CD8-positive, alpha-beta memory T cell (primary cell): ENCODE results near the gene ZNRD2. TPM values are rescaled to one million over a fixed set of nuclear protein-coding genes. Genes with fewer than 3 reads are reported as not detected.
A peak's percentile ranks its signal among the peaks of the same experiment; 100 is the strongest.

Experiments
- CTCF ChIA-PET: fragments of 350-600 bp; sonication (Branson Sonifier 250); formaldehyde crosslinking; loops from one replicate; lab custom pipeline; 2021; ENCODE audit warnings: antibody characterized with exemption; lab: Charles Lee
- POLR2A ChIA-PET: fragments of 350-600 bp; sonication (Branson Sonifier 250); formaldehyde crosslinking; loops from one replicate; lab custom pipeline; 2021; ENCODE audit warnings: antibody characterized with exemption; lab: Charles Lee
- DNase-seq, 5 donors: peaks; one replicate each; pipeline versions ENCODE4 v3.0.0 to v3.0.0-alpha.2; 2020 to 2022; ENCODE audit warnings: mixed read lengths in 1 of 5
- H3K27ac ChIP-seq: one replicate; pipeline ENCODE4 v1.7.0; 2013; ENCODE audit warnings: low read depth, mild to moderate bottlenecking, low read length, moderate library complexity
- H3K27me3 ChIP-seq: 2 replicates; pipeline ENCODE4 v1.7.0; 2013; ENCODE audit warnings: low read length, mild to moderate bottlenecking; ENCODE audit not compliant: insufficient read depth, poor library complexity, severe bottlenecking
- H3K36me3 ChIP-seq: 2 replicates; pipeline ENCODE4 v1.7.0; 2013; ENCODE audit warnings: mild to moderate bottlenecking, low read length, moderate library complexity; ENCODE audit not compliant: insufficient read depth
- H3K4me1 ChIP-seq: 2 replicates; pipeline ENCODE4 v1.7.0; 2013; ENCODE audit warnings: mild to moderate bottlenecking, low read length, moderate library complexity; ENCODE audit not compliant: insufficient read depth
- H3K4me3 ChIP-seq: 2 replicates; pipeline ENCODE4 v1.7.0; 2013; ENCODE audit warnings: mild to moderate bottlenecking, low read length
- H3K9me3 ChIP-seq: 2 replicates; pipeline ENCODE4 v1.7.0; 2013; ENCODE audit warnings: mild to moderate bottlenecking, low read length
- H3K27ac Mint-ChIP-seq, 8 donors: one replicate each; pipeline ENCODE4 v1.8.0; 2020 to 2021; ENCODE audit warnings: mixed read lengths in 8 of 8, mild to moderate bottlenecking in 6 of 8, inconsistent platforms in 3 of 8, moderate library complexity in 3 of 8
- H3K27me3 Mint-ChIP-seq, 2 donors: one replicate each; pipeline ENCODE4 v1.8.0; 2020 to 2021; ENCODE audit warnings: mixed read lengths in 2 of 2, mild to moderate bottlenecking in 1 of 2, moderate library complexity in 1 of 2
- H3K36me3 Mint-ChIP-seq, 3 donors: one replicate each; pipeline ENCODE4 v1.8.0; 2020 to 2021; ENCODE audit warnings: mixed read lengths in 3 of 3, inconsistent platforms in 1 of 3, mild to moderate bottlenecking in 1 of 3
- H3K4me1 Mint-ChIP-seq, 3 donors: one replicate each; pipeline ENCODE4 v1.8.0; 2020 to 2021; ENCODE audit warnings: mixed read lengths in 3 of 3, inconsistent platforms in 1 of 3, mild to moderate bottlenecking in 1 of 3
- H3K4me3 Mint-ChIP-seq, 7 donors: one replicate each; pipeline ENCODE4 v1.8.0; 2020 to 2021; ENCODE audit warnings: mixed read lengths in 7 of 7, mild to moderate bottlenecking in 6 of 7, moderate library complexity in 4 of 7, inconsistent platforms in 2 of 7
- H3K9me3 Mint-ChIP-seq, 5 donors: one replicate each; pipeline ENCODE4 v1.8.0; 2020 to 2022; ENCODE audit warnings: mixed read lengths in 5 of 5, mild to moderate bottlenecking in 3 of 5, moderate library complexity in 2 of 5, inconsistent platforms in 1 of 5
- polyA plus RNA-seq: library from polyadenylated mRNA; unstranded; fragments of 300-500 nt; fragmentation: Illumina TruSeq; gene quantifications from one replicate; pipeline ENCODE4 v1.2.3, GENCODE V29; 2021
- total RNA-seq, 2 experiments: library from RNA; stranded (reverse); gene quantifications; one replicate each; pipeline ENCODE4 v1.2.3, GENCODE V29; 2021

The ZNRD2 gene
- total and polyA plus RNA-seq, 3 experiments from 2014 or later: 69.6 to 81.4 (median 77.9) TPM

DNA sequence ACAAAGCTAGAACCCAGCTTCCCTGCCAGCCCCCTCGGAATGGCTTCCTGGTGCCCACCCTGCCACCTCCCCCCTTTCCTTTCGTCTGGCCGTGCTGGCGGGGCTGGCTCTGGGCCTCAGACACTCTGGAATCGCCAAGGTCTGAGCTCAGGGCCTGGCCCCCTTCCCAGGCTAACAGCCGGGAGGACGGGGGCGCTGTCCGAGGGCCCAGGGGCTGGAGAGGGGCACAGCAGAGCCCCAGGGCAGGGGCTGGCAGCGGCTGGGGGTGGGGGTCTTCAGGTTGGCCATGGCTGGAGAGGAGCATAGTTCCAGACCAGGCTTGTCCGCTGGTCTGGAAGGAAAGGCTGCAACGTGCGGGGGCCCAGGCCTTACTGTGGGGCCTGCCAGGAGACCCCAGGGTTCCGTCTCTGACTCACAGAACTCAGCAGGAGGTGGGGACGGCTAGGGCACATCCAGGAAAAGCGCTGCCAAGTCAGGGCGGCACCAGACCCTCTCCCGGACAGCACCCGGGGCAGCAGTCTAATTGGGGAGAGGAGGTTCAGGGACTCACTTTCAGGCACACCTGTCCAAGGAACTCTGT is 11.3 kb upstream of the ZNRD2 start:
- Histone ChIP-seq H3K4me1 (peaks cover 60% of the 10 kb centered on the region), H3K27me3 (no peaks in the 10 kb centered on the region), H3K9me3 (no peaks in the 10 kb centered on the region), H3K4me3 (peak overlapping the region; percentile 47), H3K27ac (peak overlapping the region; percentile 54), H3K36me3 (no peaks in the 10 kb centered on the region)
- Mint-ChIP-seq H3K36me3 (peaks cover 0 to 1% (median 0%) of the 10 kb centered on the region in 3 donors), H3K4me3 (peak overlapping the region; percentile 55 to 89 (median 61)), H3K9me3 (no peaks in the 10 kb centered on the region), H3K4me1 (peaks cover 37 to 65% (median 43%) of the 10 kb centered on the region in 3 donors), H3K27me3 (peaks cover 0 to 3% of the 10 kb centered on the region in 2 donors), H3K27ac (peak overlapping the region in 6 of 8 donors; percentile 19 to 95 (median 78))
- CTCF ChIA-PET: interaction anchor here (0.8 to 4.6 kb wide), 5 partner anchors 12 to 35 kb away, joined by 3 to 36 read pairs (median 4); partner anchors contain the start of gene ZNRD2
- no peak for DNase-seq
- POLR2A ChIA-PET: interaction anchor here (0.6 to 1.2 kb wide), 4 partner anchors 11 to 15 kb away, joined by 3 to 4 read pairs (median 3); partner anchors contain the start of genes FAM89B and ZNRD2

DNA sequence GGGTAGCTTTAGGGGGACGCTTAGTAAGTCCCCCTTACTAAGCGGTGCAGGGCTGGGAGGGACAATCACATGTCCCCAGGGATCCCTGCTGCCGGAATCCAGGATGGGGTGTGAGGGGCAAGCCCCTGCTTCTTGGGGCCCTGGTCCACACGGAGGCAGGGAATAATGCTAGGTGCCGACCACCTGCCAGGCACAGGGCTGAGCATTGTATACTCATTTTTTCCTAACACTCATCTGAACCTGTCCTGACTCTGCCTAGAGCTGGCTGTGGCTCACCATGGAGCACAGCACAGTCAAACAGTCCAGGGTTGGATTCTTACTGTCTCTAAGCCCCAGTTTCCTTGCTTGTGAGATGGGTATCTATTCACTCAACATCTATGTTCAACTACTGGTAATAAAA is 10.7 kb upstream of the ZNRD2 start:
- DNase-seq: no peak
- CTCF ChIA-PET: interaction anchor here (0.8 to 4.6 kb wide), 6 partner anchors 8 to 34 kb away, joined by 3 to 36 read pairs (median 4); partner anchors contain the start of gene ZNRD2
- POLR2A ChIA-PET: interaction anchor here (0.5 to 1.2 kb wide), 4 partner anchors 11 to 20 kb away, joined by 3 to 4 read pairs (median 3); partner anchors contain the start of genes FAM89B and ZNRD2
- Mint-ChIP-seq H3K4me1 (peaks cover 32 to 60% (median 39%) of the 10 kb centered on the region in 3 donors), H3K4me3 (peak overlapping the region; percentile 33 to 74 (median 60)), H3K9me3 (no peaks in the 10 kb centered on the region), H3K27me3 (peaks cover 0 to 3% of the 10 kb centered on the region in 2 donors), H3K36me3 (no peaks in the 10 kb centered on the region), H3K27ac (peak overlapping the region in 6 of 8 donors; percentile 19 to 95 (median 74))
- no peak overlapping the region for H3K4me3 ChIP-seq
- H3K36me3 ChIP-seq: no peaks in the 10 kb centered on the region
- H3K27me3 ChIP-seq: no peaks in the 10 kb centered on the region
- H3K27ac ChIP-seq: no peak overlapping the region
- no peaks in the 10 kb centered on the region for H3K9me3 ChIP-seq
- H3K4me1 ChIP-seq: peaks cover 58% of the 10 kb centered on the region

DNA sequence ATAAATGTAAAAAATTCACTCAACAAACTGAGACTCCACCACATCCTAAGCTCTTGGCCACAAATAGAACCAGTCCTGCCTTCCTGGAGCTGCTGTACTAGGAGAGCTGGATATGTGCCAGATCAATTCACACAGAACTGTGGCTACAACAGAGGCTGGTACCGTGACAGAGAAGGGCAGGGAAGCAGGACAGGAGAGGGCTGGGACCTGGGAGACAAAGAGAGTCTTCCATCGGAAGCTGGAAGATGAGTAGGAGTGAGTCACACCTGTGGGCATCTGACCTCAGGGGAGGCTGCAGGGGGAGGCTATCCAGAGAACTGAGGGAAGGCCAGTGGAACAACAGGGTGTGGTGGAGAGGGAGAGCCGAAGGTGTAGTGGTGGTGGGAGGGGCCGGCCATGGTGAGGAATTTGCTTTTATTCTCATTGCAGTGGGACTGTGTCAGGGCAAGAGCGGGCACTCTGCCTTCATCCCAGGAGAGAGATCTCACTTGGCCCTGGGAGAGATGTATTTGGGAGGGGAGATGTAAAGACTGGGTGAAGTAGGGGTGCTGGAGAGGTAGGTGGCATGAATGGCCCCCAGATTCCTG is 10.2 kb upstream of the ZNRD2 start:
- peak overlapping the region in 4 of 7 donors; percentile 39 to 75 (median 54) for H3K4me3 Mint-ChIP-seq
- Histone ChIP-seq H3K9me3 (no peaks in the 10 kb centered on the region), H3K27ac (no peak overlapping the region), H3K36me3 (no peaks in the 10 kb centered on the region), H3K4me3 (no peak overlapping the region), H3K4me1 (peaks cover 58% of the 10 kb centered on the region), H3K27me3 (no peaks in the 10 kb centered on the region)
- no peaks in the 10 kb centered on the region for H3K36me3 Mint-ChIP-seq
- DNase-seq: no peak
- H3K27me3 Mint-ChIP-seq: peaks cover 0 to 3% of the 10 kb centered on the region in 2 donors
- peaks cover 31 to 59% (median 37%) of the 10 kb centered on the region in 3 donors for H3K4me1 Mint-ChIP-seq
- ChIA-PET CTCF (interaction anchor here (0.9 to 4.6 kb wide), 5 partner anchors 8 to 34 kb away, joined by 3 to 36 read pairs (median 4); partner anchors contain the start of gene ZNRD2), POLR2A (interaction anchor here (0.5 to 1.2 kb wide), 3 partner anchors 10 to 19 kb away, joined by 3 to 4 read pairs (median 3); partner anchors contain the start of gene ZNRD2)
- peak overlapping the region in 6 of 8 donors; percentile 42 to 82 (median 70) for H3K27ac Mint-ChIP-seq
- H3K9me3 Mint-ChIP-seq: no peaks in the 10 kb centered on the region

DNA sequence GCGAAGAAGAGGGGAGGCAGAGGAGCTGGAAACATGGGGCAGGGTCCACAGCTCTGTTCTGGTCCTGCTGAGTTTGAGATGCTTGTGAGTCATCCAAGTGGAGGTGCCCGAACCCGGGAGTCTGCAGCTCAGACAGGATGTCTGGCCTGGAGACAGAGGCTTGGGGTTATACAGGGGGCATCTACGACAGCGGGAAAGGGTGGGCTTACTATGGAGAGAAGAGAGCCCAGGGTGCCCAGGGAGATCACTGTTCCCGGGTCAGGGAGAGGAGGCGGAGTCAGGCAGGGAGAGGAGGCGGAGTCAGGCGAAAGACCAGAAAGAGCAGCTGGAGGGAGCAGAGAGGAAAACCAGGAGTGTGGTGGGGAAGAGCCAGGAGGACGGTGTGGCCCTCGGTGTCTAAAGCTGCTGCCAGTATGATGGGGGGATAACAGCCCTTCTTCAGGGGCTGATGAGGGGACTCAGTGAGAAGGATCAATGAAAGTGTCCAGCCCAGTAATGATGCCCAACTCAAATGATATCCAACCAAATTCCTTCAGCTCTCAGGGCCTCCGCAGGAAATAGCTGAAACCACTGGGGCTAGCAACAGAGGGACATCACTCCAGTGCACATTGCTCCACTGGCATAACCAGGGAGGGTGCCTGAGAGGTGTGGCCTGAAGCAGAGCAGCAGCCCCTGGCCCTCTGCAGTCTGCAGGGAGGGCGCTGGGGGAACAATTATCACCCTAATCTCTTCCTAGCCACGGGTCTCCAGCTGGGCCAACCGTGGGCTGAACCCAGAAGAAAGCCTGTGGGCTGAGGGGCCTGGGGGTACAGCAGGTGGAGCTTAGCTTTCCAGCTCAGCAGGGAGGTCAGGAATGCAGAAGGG is 9.5 kb upstream of the ZNRD2 start:
- peaks cover 33 to 59% (median 39%) of the 10 kb centered on the region in 3 donors for H3K4me1 Mint-ChIP-seq
- POLR2A ChIA-PET: interaction anchor here (0.7 to 1.2 kb wide), 3 partner anchors 9 to 1843 kb away, joined by 3 to 4 read pairs (median 3); partner anchors contain the start of gene ZNRD2

DNA sequence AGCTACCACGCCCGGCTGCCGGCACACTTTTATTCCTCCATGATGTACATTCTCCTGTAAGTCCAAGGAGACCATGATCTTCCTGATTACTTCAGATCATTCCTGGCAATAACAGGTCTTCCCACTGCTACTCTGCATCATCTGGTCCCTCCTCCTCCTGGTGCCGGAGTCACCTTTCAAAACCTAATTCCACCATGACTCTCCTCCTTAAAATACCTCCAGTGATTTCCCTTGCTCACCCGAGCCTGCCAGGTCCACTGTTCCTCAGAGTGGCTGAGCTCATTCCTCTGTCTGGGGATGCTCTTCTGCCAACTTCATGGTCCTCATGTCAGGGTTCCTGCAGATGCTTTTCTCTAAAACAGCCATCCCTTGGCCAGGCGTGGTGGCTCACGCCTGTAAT is 8.3 kb upstream of the ZNRD2 start:
- ChIA-PET CTCF (interaction anchor here (0.7 to 4.6 kb wide), 4 partner anchors 10 to 216 kb away, joined by 3 to 36 read pairs (median 8); no protein-coding TSS in a partner anchor), POLR2A (interaction anchor here (0.6 to 1.1 kb wide), 3 partner anchors 8 to 293 kb away, joined by 3 to 6 read pairs (median 3); partner anchors contain the start of gene ZNRD2)
- no peaks in the 10 kb centered on the region for H3K36me3 ChIP-seq
- H3K4me3 ChIP-seq: no peak overlapping the region
- no peak for DNase-seq
- H3K27ac ChIP-seq: no peak overlapping the region
- H3K4me3 Mint-ChIP-seq: peak overlapping the region in 2 of 7 donors; percentile 23 to 73
- peak overlapping the region in 5 of 8 donors; percentile 24 to 80 (median 32) for H3K27ac Mint-ChIP-seq
- H3K9me3 ChIP-seq: no peaks in the 10 kb centered on the region
- H3K27me3 Mint-ChIP-seq: peaks cover 0 to 3% of the 10 kb centered on the region in 2 donors
- H3K36me3 Mint-ChIP-seq: peaks cover 0 to 1% (median 0%) of the 10 kb centered on the region in 3 donors
- H3K4me1 Mint-ChIP-seq: peaks cover 33 to 60% (median 43%) of the 10 kb centered on the region in 3 donors
- peaks cover 61% of the 10 kb centered on the region for H3K4me1 ChIP-seq
- no peaks in the 10 kb centered on the region for H3K27me3 ChIP-seq
- H3K9me3 Mint-ChIP-seq: no peaks in the 10 kb centered on the region

More for the DNA sequence above, 9.5 kb upstream of the ZNRD2 start:
- Histone ChIP-seq H3K9me3 (no peaks in the 10 kb centered on the region), H3K27me3 (no peaks in the 10 kb centered on the region), H3K4me3 (no peak overlapping the region), H3K36me3 (no peaks in the 10 kb centered on the region), H3K27ac (no peak overlapping the region), H3K4me1 (peaks cover 58% of the 10 kb centered on the region)
- Mint-ChIP-seq H3K9me3 (no peaks in the 10 kb centered on the region), H3K27ac (peak overlapping the region in 6 of 8 donors; percentile 36 to 87 (median 70)), H3K36me3 (no peaks in the 10 kb centered on the region), H3K4me3 (peak overlapping the region in 4 of 7 donors; percentile 16 to 75 (median 30)), H3K27me3 (peaks cover 0 to 3% of the 10 kb centered on the region in 2 donors)
- DNase-seq: no peak
- CTCF ChIA-PET: interaction anchor here (0.9 to 4.6 kb wide), 4 partner anchors 9 to 31 kb away, joined by 4 to 36 read pairs (median 8); partner anchors contain the start of gene ZNRD2

DNA sequence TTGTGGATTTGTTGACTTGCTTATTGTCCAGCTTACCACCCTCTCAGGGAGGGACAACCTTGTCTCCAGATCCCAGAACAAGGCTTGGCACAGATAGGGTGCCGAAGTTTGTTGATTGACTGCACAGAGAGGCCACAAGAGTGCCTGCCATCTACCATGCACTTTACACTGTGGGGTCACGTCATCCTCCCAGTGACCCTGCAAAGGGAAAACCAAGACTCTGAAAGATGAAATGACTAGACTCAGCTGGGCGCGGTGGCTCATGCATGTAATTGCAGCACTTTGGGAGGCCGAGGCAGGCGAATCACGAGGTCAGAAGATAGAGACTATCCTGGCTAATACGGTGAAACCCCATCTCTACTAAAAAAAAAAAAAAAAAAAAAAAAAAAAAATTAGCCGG is 7.5 kb upstream of the ZNRD2 start:
- H3K9me3 Mint-ChIP-seq: no peaks in the 10 kb centered on the region
- ChIA-PET CTCF (interaction anchor here (0.9 to 4.6 kb wide), 4 partner anchors 11 to 25 kb away, joined by 3 to 36 read pairs (median 24); no protein-coding TSS in a partner anchor), POLR2A (interaction anchor here (0.6 to 0.7 kb wide), 3 partner anchors 14 to 293 kb away, joined by 3 to 9 read pairs (median 6); no protein-coding TSS in a partner anchor)
- DNase-seq: no peak
- peak overlapping the region in 1 of 7 donors; percentile 58 for H3K4me3 Mint-ChIP-seq
- Histone ChIP-seq H3K4me1 (peaks cover 65% of the 10 kb centered on the region), H3K27me3 (no peaks in the 10 kb centered on the region), H3K36me3 (no peaks in the 10 kb centered on the region), H3K27ac (no peak overlapping the region), H3K9me3 (no peaks in the 10 kb centered on the region), H3K4me3 (no peak overlapping the region)
- peaks cover 28 to 57% (median 38%) of the 10 kb centered on the region in 3 donors for H3K4me1 Mint-ChIP-seq
- H3K27ac Mint-ChIP-seq: peak overlapping the region in 1 of 8 donors; percentile 80
- peaks cover 0 to 1% of the 10 kb centered on the region in 2 donors for H3K27me3 Mint-ChIP-seq
- peaks cover 0 to 1% (median 0%) of the 10 kb centered on the region in 3 donors for H3K36me3 Mint-ChIP-seq

DNA sequence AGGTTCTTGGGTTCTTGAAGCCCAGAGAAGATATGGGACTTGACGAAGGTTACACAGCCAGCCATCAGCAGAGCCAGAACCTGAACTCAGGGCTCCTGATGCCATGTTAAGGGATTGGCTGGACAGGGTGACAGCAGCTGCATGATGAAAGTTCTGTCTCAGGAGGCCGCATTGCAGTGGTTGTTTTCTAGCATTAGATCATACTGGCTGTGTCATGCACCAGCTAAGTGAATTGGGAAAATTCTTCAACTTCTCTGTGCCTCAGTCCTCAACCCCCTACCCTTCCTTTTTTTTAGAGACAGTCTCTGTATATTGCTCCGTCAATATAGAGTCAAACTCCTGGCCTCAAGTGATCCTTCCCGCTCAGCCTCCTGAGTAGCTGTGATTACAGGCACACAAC is 6.7 kb upstream of the ZNRD2 start:
- peaks cover 0 to 1% of the 10 kb centered on the region in 2 donors for H3K27me3 Mint-ChIP-seq
- Histone ChIP-seq H3K27ac (no peak overlapping the region), H3K9me3 (no peaks in the 10 kb centered on the region), H3K36me3 (no peaks in the 10 kb centered on the region), H3K4me1 (peaks cover 73% of the 10 kb centered on the region), H3K4me3 (no peak overlapping the region), H3K27me3 (no peaks in the 10 kb centered on the region)
- peak overlapping the region in 7 of 8 donors; percentile 58 to 94 (median 80) for H3K27ac Mint-ChIP-seq
- no peaks in the 10 kb centered on the region for H3K9me3 Mint-ChIP-seq
- peaks cover 0 to 6% (median 0%) of the 10 kb centered on the region in 3 donors for H3K36me3 Mint-ChIP-seq
- POLR2A ChIA-PET: interaction anchor here (0.7 kb wide), 1 partner anchor 64 kb away, joined by 9 read pairs; no protein-coding TSS in a partner anchor
- peak overlapping the region in 2 of 7 donors; percentile 18 to 69 for H3K4me3 Mint-ChIP-seq
- peaks cover 36 to 65% (median 43%) of the 10 kb centered on the region in 3 donors for H3K4me1 Mint-ChIP-seq
- CTCF ChIA-PET: interaction anchor here (3.9 kb wide), 1 partner anchor 23 kb away, joined by 35 read pairs; no protein-coding TSS in a partner anchor
- DNase-seq: no peak
